HepG2 (cell line): Measurements from ENCODE around the gene SH3YL1. TPM values are rescaled to one million over a fixed set of nuclear protein-coding genes. Genes with fewer than 3 reads are reported as not detected.
A peak's percentile ranks its signal among the peaks of the same experiment; 100 is the strongest.

ENCODE experiments used
- ATF7-NPFF ChIP-seq: sonication (generic); formaldehyde crosslinking; IDR thresholded peaks from 2 replicates; pipeline ENCODE4 v1.8.1; 2023; ENCODE audit warnings: mild to moderate bottlenecking, low read depth, missing genetic modification reagents, moderate library complexity
- BCL6 ChIP-seq: IDR thresholded peaks from 2 replicates; pipeline ENCODE4 v1.6.1; 2016; ENCODE audit warnings: missing genetic modification reagents, missing compliant biosample characterization
- CREB1 ChIP-seq, 2 experiments: fragments of 450-650 bp in 1 of 2; IDR thresholded peaks; 2 replicates each; pipeline ENCODE4 v1.6.1; 2016 to 2017; ENCODE audit warnings: control low read depth in 1 of 2, mild to moderate bottlenecking in 1 of 2, missing compliant biosample characterization in 1 of 2, missing genetic modification characterization in 1 of 2
- ESRRA ChIP-seq: sonication (generic); formaldehyde crosslinking; IDR thresholded peaks from 2 replicates; pipeline ENCODE4 v1.5.1; 2020; ENCODE audit warnings: mild to moderate bottlenecking, low read depth, missing genetic modification reagents
- HNRNPK ChIP-seq: fragments of 200-400 bp; formaldehyde crosslinking; IDR thresholded peaks from 2 replicates; pipeline ENCODE4 v1.6.1; 2018; ENCODE audit warnings: low read length, low read depth, moderate library complexity, mild to moderate bottlenecking; ENCODE audit not compliant: poor library complexity, severe bottlenecking
- MAFF ChIP-seq: IDR thresholded peaks from 2 replicates; pipeline ENCODE4 v1.6.1; 2011; ENCODE audit warnings: low read depth, low read length, improper control_type of control experiment
- PHF21A ChIP-seq: sonication (generic); formaldehyde crosslinking; IDR thresholded peaks from 2 replicates; pipeline ENCODE4 v1.5.0; 2020; ENCODE audit warnings: mild to moderate bottlenecking, missing genetic modification reagents
- SAFB2 ChIP-seq: sonication (generic); formaldehyde crosslinking; IDR thresholded peaks from 2 replicates; pipeline ENCODE4 v1.5.1; 2020; ENCODE audit warnings: missing genetic modification reagents, low read depth, mild to moderate bottlenecking, borderline replicate concordance
- SYNCRIP ChIP-seq: fragments of 200-400 bp; formaldehyde crosslinking; IDR thresholded peaks from 2 replicates; pipeline ENCODE4 v1.6.1; 2018; ENCODE audit warnings: mild to moderate bottlenecking, low read depth, low read length; ENCODE audit not compliant: insufficient read depth
- TAF1 ChIP-seq: sonication (generic); formaldehyde crosslinking; IDR thresholded peaks from 2 replicates; pipeline ENCODE4 v1.4.0; 2020; ENCODE audit warnings: missing genetic modification reagents
- TBL1XR1 ChIP-seq: fragments of 150-350 bp; IDR thresholded peaks from 2 replicates; pipeline ENCODE4 v1.6.1; 2014; ENCODE audit warnings: borderline replicate concordance, low read length; ENCODE audit not compliant: partially characterized antibody
- TCF7L2 ChIP-seq: IDR thresholded peaks from 2 replicates; pipeline ENCODE4 v1.6.1; 2011; ENCODE audit warnings: mild to moderate bottlenecking, low read depth, low read length, moderate library complexity
- TEAD2 ChIP-seq: sonication (generic); formaldehyde crosslinking; IDR thresholded peaks from 2 replicates; pipeline ENCODE4 v1.9.0; 2021; ENCODE audit warnings: missing genetic modification reagents
- THAP11 ChIP-seq: IDR thresholded peaks from 2 replicates; pipeline ENCODE4 v1.6.1; 2016; ENCODE audit warnings: missing biosample characterization, missing genetic modification reagents
- ZMYM4 ChIP-seq: sonication (generic); formaldehyde crosslinking; IDR thresholded peaks from 2 replicates; pipeline ENCODE4 v1.8.1; 2023; ENCODE audit warnings: mild to moderate bottlenecking, missing genetic modification reagents
- ZNF180 ChIP-seq: sonication (generic); formaldehyde crosslinking; IDR thresholded peaks from 2 replicates; pipeline ENCODE4 v1.4.0; 2020; ENCODE audit warnings: low read depth, missing genetic modification reagents, borderline replicate concordance
- ZNF33B ChIP-seq: sonication (generic); formaldehyde crosslinking; IDR thresholded peaks from 2 replicates; pipeline ENCODE4 v1.5.1; 2020; ENCODE audit warnings: mild to moderate bottlenecking, missing genetic modification reagents
- ZNF547 ChIP-seq: sonication (generic); formaldehyde crosslinking; IDR thresholded peaks from 2 replicates; pipeline ENCODE4 v1.5.1; 2020; ENCODE audit warnings: mild to moderate bottlenecking, missing genetic modification reagents
- ZNF564 ChIP-seq: sonication (generic); formaldehyde crosslinking; IDR thresholded peaks from 2 replicates; pipeline ENCODE4 v1.8.1; 2023; ENCODE audit warnings: mild to moderate bottlenecking, missing genetic modification reagents
- ZNF703 ChIP-seq: sonication (generic); formaldehyde crosslinking; IDR thresholded peaks from 2 replicates; pipeline ENCODE4 v1.5.1; 2020; ENCODE audit warnings: missing genetic modification reagents, mild to moderate bottlenecking, moderate library complexity, borderline replicate concordance
- polyA plus RNA-seq, 8 experiments: library from polyadenylated mRNA; depleted of rRNA in 3 of 8; stranded (reverse) in 7 of 8; unstranded in 1 of 8; fragments of >200 nt; fragmentation: Illumina TruSeq in 4 of 8; extraction: Trizol in 4 of 8; gene quantifications; 2 replicates each; pipeline versions ENCODE4 v1.2.1 to v1.2.3, GENCODE V29; 2011 to 2016; ENCODE audit warnings: low read depth in 4 of 8, missing spikeins in 1 of 8, mixed read lengths in 1 of 8; ENCODE audit not compliant: insufficient read depth in 1 of 8
- total RNA-seq, 5 experiments: library from RNA; depleted of rRNA; stranded (reverse); fragments of >200 nt; fragmentation: Illumina TruSeq; extraction: Trizol; gene quantifications; 2 replicates each; pipeline ENCODE4 v1.2.3, GENCODE V29; 2016; ENCODE audit warnings: low read depth in 1 of 5
- TF ChIP-seq, protein P1 (sequence below): sonication (generic); formaldehyde crosslinking; IDR thresholded peaks from 2 replicates; pipeline ENCODE4 v1.4.0; 2020; ENCODE audit warnings: missing genetic modification reagents, borderline replicate concordance
- TF ChIP-seq, protein P2 (sequence below): IDR thresholded peaks from 2 replicates; pipeline ENCODE4 v1.6.1; 2016; ENCODE audit warnings: missing biosample characterization, missing genetic modification reagents, low read depth
- TF ChIP-seq, protein P3 (sequence below): sonication (generic); formaldehyde crosslinking; IDR thresholded peaks from 2 replicates; pipeline ENCODE4 v1.8.1; 2023; ENCODE audit warnings: missing genetic modification reagents, inconsistent platforms, borderline replicate concordance
- TF ChIP-seq, protein P4 (sequence below): sonication (generic); formaldehyde crosslinking; IDR thresholded peaks from 2 replicates; pipeline ENCODE4 v1.4.0; 2020; ENCODE audit warnings: missing genetic modification reagents

SH3YL1 gene
- total and polyA plus RNA-seq, 2 of the 13 experiments (the other 11 are each of a cell fraction or from before 2014, with no cell fraction given) = 13.0 to 48.2 TPM

DNA sequence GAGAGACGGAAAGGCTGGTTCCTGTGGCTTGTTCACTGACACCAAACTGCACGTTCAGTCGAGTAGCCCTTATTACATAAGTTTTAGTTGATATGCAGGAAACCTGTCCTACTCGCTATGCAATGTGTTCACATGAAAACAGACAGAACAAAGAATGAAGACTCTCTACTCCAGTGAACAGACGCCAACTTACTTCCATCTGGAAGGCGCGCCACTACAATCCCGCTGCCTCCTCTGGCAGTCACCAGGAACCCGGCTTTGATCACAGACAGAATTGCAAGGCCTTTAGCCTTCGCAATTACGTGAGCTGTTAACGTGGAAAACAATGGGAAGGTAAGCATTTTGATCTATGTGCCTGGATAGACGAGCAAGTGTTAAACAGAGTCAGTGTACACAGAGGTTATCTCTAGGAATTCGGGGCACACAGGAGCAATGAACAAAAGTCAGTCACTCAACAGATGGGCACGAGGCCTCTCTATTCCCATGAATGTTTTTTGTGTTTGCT, 14.2 kb downstream of the SH3YL1 start (continued):
- TF ChIP-seq, protein P1, sequence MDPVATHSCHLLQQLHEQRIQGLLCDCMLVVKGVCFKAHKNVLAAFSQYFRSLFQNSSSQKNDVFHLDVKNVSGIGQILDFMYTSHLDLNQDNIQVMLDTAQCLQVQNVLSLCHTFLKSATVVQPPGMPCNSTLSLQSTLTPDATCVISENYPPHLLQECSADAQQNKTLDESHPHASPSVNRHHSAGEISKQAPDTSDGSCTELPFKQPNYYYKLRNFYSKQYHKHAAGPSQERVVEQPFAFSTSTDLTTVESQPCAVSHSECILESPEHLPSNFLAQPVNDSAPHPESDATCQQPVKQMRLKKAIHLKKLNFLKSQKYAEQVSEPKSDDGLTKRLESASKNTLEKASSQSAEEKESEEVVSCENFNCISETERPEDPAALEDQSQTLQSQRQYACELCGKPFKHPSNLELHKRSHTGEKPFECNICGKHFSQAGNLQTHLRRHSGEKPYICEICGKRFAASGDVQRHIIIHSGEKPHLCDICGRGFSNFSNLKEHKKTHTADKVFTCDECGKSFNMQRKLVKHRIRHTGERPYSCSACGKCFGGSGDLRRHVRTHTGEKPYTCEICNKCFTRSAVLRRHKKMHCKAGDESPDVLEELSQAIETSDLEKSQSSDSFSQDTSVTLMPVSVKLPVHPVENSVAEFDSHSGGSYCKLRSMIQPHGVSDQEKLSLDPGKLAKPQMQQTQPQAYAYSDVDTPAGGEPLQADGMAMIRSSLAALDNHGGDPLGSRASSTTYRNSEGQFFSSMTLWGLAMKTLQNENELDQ (CRISPR knock-in tag) = peak; percentile 76; the same call in 1 of the 2 replicates
- TF ChIP-seq SYNCRIP = no peak
- peak; percentile 20; the same call in 1 of the 2 replicates for TF ChIP-seq TAF1
- no peak for TF ChIP-seq ZNF180 (CRISPR knock-in tag)
- peak; percentile 88 for TF ChIP-seq ZMYM4 (CRISPR knock-in tag)
- TF ChIP-seq, protein P2, sequence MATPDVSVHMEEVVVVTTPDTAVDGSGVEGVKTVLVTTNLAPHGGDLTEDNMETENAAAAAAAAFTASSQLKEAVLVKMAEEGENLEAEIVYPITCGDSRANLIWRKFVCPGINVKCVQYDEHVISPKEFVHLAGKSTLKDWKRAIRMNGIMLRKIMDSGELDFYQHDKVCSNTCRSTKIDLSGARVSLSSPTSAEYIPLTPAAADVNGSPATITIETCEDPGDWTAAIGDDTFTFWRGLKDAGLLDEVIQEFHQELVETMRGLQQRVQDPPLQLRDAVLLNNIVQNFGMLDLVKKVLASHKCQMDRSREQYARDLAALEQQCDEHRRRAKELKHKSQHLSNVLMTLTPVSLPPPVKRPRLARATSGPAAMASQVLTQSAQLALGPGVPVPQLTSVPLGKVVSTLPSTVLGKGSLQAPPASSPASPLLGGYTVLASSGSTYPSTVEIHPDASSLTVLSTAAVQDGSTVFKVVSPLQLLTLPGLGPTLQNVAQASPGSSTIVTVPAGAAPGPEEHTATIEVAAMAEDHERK = no peak; the same call in none of the 2 replicates
- peak; percentile 72 for TF ChIP-seq ZNF564 (CRISPR knock-in tag)
- TF ChIP-seq CREB1 (IDR thresholded peaks at IDR 0.05) = no peak
- TF ChIP-seq CREB1 (CRISPR knock-in tag; IDR thresholded peaks at IDR 0.05) = peak; percentile 75; the same call in 1 of the 2 replicates
- TF ChIP-seq PHF21A = peak; percentile 74
- TF ChIP-seq ZNF703 (CRISPR knock-in tag) = no peak
- TF ChIP-seq TEAD2 = no peak
- TF ChIP-seq, protein P3, sequence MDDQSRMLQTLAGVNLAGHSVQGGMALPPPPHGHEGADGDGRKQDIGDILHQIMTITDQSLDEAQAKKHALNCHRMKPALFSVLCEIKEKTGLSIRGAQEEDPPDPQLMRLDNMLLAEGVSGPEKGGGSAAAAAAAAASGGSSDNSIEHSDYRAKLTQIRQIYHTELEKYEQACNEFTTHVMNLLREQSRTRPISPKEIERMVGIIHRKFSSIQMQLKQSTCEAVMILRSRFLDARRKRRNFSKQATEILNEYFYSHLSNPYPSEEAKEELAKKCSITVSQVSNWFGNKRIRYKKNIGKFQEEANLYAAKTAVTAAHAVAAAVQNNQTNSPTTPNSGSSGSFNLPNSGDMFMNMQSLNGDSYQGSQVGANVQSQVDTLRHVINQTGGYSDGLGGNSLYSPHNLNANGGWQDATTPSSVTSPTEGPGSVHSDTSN (CRISPR knock-in tag) = no peak
- TF ChIP-seq, protein P4, sequence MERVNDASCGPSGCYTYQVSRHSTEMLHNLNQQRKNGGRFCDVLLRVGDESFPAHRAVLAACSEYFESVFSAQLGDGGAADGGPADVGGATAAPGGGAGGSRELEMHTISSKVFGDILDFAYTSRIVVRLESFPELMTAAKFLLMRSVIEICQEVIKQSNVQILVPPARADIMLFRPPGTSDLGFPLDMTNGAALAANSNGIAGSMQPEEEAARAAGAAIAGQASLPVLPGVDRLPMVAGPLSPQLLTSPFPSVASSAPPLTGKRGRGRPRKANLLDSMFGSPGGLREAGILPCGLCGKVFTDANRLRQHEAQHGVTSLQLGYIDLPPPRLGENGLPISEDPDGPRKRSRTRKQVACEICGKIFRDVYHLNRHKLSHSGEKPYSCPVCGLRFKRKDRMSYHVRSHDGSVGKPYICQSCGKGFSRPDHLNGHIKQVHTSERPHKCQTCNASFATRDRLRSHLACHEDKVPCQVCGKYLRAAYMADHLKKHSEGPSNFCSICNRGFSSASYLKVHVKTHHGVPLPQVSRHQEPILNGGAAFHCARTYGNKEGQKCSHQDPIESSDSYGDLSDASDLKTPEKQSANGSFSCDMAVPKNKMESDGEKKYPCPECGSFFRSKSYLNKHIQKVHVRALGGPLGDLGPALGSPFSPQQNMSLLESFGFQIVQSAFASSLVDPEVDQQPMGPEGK (CRISPR knock-in tag) = peak; percentile 73
- peak; percentile 70; the same call in 1 of the 2 replicates for TF ChIP-seq THAP11
- TF ChIP-seq SAFB2 (CRISPR knock-in tag) = no peak
- TF ChIP-seq ZNF547 (CRISPR knock-in tag) = peak; percentile 52; the same call in 1 of the 2 replicates
- peak; percentile 100 for TF ChIP-seq BCL6
- TF ChIP-seq TBL1XR1 = peak; percentile 96
- TF ChIP-seq ATF7-NPFF = no peak
- TF ChIP-seq ZNF33B (CRISPR knock-in tag) = no peak
- TF ChIP-seq HNRNPK = no peak
- TF ChIP-seq MAFF = peak; percentile 24; the same call in 1 of the 2 replicates
- peak; percentile 73; the same call in 1 of the 2 replicates for TF ChIP-seq ESRRA (CRISPR knock-in tag)
- no peak for TF ChIP-seq TCF7L2
